ENCODE results near the gene NLRP7. TPM values are rescaled to one million over a fixed set of nuclear protein-coding genes. Genes with fewer than 3 reads are reported as not detected.

The NLRP7 gene
- polyA plus RNA-seq, 2 of the 4 experiments (the other 2 are of a cell fraction), result not detected

- TF ChIP-seq EHF (CRISPR knock-in tag; IDR thresholded peaks at IDR 0.05) (no peak), CEBPB (IDR thresholded peaks at IDR 0.05) (no peak), PBX3 (IDR thresholded peaks at IDR 0.05) (no peak), ZFP36 (IDR thresholded peaks at IDR 0.05; ENCODE audit: borderline replicate concordance, partially characterized antibody) (no peak), RFX5 (IDR thresholded peaks at IDR 0.05) (no peak), CBX8 (IDR thresholded peaks at IDR 0.05) (no peak), BHLHE40 (IDR thresholded peaks at IDR 0.05; ENCODE audit: low read depth, low read length) (no peak), NPAS2 (CRISPR knock-in tag; IDR thresholded peaks at IDR 0.05; ENCODE audit: borderline replicate concordance) (no peak)
Observed at GRCh38 chr19:54873990-54874389, 73.3 kb downstream of the NLRP7 start, which contains the start of gene FCAR (continued).

Small RNA genes lying within 50 kb of the gene (small RNA-seq; reads per million reads assigned to genes)
- gene AC011476.8, result 0 reads per million in 6 experiments

Other genes starting within 250 kb of the NLRP7 start
- not detected in 2 replicates for gene KIR3DL3, start 223.1 kb downstream of the NLRP7 start, polyA plus RNA-seq (2011; rRNA removed)
- not detected in 3 replicates for gene KIR3DL3, start 223.1 kb downstream of the NLRP7 start, polyA plus RNA-seq (2017; fragmentation: RNase III; extraction: RNeasy Plus Mini Kit Qiagen cat#74134 plus additional on column Dnase treatment)
- not detected in 2 replicates for gene KIR2DL3, start 209.0 kb downstream of the NLRP7 start, polyA plus RNA-seq (2011; rRNA removed)
- not detected in 3 replicates for gene KIR2DL3, start 209.0 kb downstream of the NLRP7 start, polyA plus RNA-seq (2017; fragmentation: RNase III; extraction: RNeasy Plus Mini Kit Qiagen cat#74134 plus additional on column Dnase treatment)
- gene KIR2DL1, start 177.7 kb downstream of the NLRP7 start, polyA plus RNA-seq (2011; rRNA removed), result not detected in 2 replicates
- not detected in 3 replicates for gene KIR2DL1, start 177.7 kb downstream of the NLRP7 start, polyA plus RNA-seq (2017; fragmentation: RNase III; extraction: RNeasy Plus Mini Kit Qiagen cat#74134 plus additional on column Dnase treatment)
- gene KIR2DL4, start 143.9 kb downstream of the NLRP7 start, polyA plus RNA-seq (2011; rRNA removed), result not detected in 2 replicates
- not detected in 3 replicates for gene KIR2DL4, start 143.9 kb downstream of the NLRP7 start, polyA plus RNA-seq (2017; fragmentation: RNase III; extraction: RNeasy Plus Mini Kit Qiagen cat#74134 plus additional on column Dnase treatment)
- not detected in 2 replicates for gene KIR3DL1, start 131.1 kb downstream of the NLRP7 start, polyA plus RNA-seq (2011; rRNA removed)
- gene KIR3DL1, start 131.1 kb downstream of the NLRP7 start, polyA plus RNA-seq (2017; fragmentation: RNase III; extraction: RNeasy Plus Mini Kit Qiagen cat#74134 plus additional on column Dnase treatment), result not detected in 3 replicates
- gene KIR2DS4, start 114.9 kb downstream of the NLRP7 start, polyA plus RNA-seq (2011; rRNA removed), result not detected in 2 replicates
- gene KIR2DS4, start 114.9 kb downstream of the NLRP7 start, polyA plus RNA-seq (2017; fragmentation: RNase III; extraction: RNeasy Plus Mini Kit Qiagen cat#74134 plus additional on column Dnase treatment), result not detected in 3 replicates
- not detected in 2 replicates for gene KIR3DL2, start 97.1 kb downstream of the NLRP7 start, polyA plus RNA-seq (2011; rRNA removed)
- gene KIR3DL2, start 97.1 kb downstream of the NLRP7 start, polyA plus RNA-seq (2017; fragmentation: RNase III; extraction: RNeasy Plus Mini Kit Qiagen cat#74134 plus additional on column Dnase treatment), result not detected in 3 replicates
- not detected in 2 replicates for gene FCAR, start 73.3 kb downstream of the NLRP7 start, polyA plus RNA-seq (2011; rRNA removed)
- not detected in 3 replicates for gene FCAR, start 73.3 kb downstream of the NLRP7 start, polyA plus RNA-seq (2017; fragmentation: RNase III; extraction: RNeasy Plus Mini Kit Qiagen cat#74134 plus additional on column Dnase treatment)
- not detected in 2 replicates for gene NCR1, start 41.4 kb downstream of the NLRP7 start, polyA plus RNA-seq (2011; rRNA removed)
- gene NCR1, start 41.4 kb downstream of the NLRP7 start, polyA plus RNA-seq (2017; fragmentation: RNase III; extraction: RNeasy Plus Mini Kit Qiagen cat#74134 plus additional on column Dnase treatment), result not detected in 3 replicates
- 53.3 and 83.2 TPM in 2 replicates for gene NLRP2, start 18.8 kb upstream of the NLRP7 start, polyA plus RNA-seq (2011; rRNA removed)
- gene NLRP2, start 18.8 kb upstream of the NLRP7 start, polyA plus RNA-seq (2017; fragmentation: RNase III; extraction: RNeasy Plus Mini Kit Qiagen cat#74134 plus additional on column Dnase treatment), result 37.2 to 40.8 TPM (median 38.8 TPM) in 3 replicates
- gene GP6, start 90.7 kb upstream of the NLRP7 start, polyA plus RNA-seq (2011; rRNA removed), result 0.08 and 0.17 TPM in 2 replicates
- gene GP6, start 90.7 kb upstream of the NLRP7 start, polyA plus RNA-seq (2017; fragmentation: RNase III; extraction: RNeasy Plus Mini Kit Qiagen cat#74134 plus additional on column Dnase treatment), result 0.08 to 0.12 TPM in 2 of 3 replicates, not detected in the other
- 10.6 and 10.7 TPM in 2 replicates for gene RDH13, start 115.6 kb upstream of the NLRP7 start, polyA plus RNA-seq (2011; rRNA removed)
- gene RDH13, start 115.6 kb upstream of the NLRP7 start, polyA plus RNA-seq (2017; fragmentation: RNase III; extraction: RNeasy Plus Mini Kit Qiagen cat#74134 plus additional on column Dnase treatment), result 11.3 to 13.0 TPM (median 12.8 TPM) in 3 replicates
- 3.8 and 5.3 TPM in 2 replicates for gene EPS8L1, start 128.3 kb upstream of the NLRP7 start, polyA plus RNA-seq (2011; rRNA removed)
- 3.5 to 3.8 TPM (median 3.7 TPM) in 3 replicates for gene EPS8L1, start 128.3 kb upstream of the NLRP7 start, polyA plus RNA-seq (2017; fragmentation: RNase III; extraction: RNeasy Plus Mini Kit Qiagen cat#74134 plus additional on column Dnase treatment)
- 18.0 and 22.0 TPM in 2 replicates for gene PPP1R12C, start 170.1 kb upstream of the NLRP7 start, polyA plus RNA-seq (2011; rRNA removed)
- 62.1 to 70.3 TPM (median 70.2 TPM) in 3 replicates for gene PPP1R12C, start 170.1 kb upstream of the NLRP7 start, polyA plus RNA-seq (2017; fragmentation: RNase III; extraction: RNeasy Plus Mini Kit Qiagen cat#74134 plus additional on column Dnase treatment)
- 73.0 and 140 TPM in 2 replicates for gene TNNT1, start 201.7 kb upstream of the NLRP7 start, polyA plus RNA-seq (2011; rRNA removed)
- 118 to 155 TPM (median 155 TPM) in 3 replicates for gene TNNT1, start 201.7 kb upstream of the NLRP7 start, polyA plus RNA-seq (2017; fragmentation: RNase III; extraction: RNeasy Plus Mini Kit Qiagen cat#74134 plus additional on column Dnase treatment)
- gene TNNI3, start 210.2 kb upstream of the NLRP7 start, polyA plus RNA-seq (2011; rRNA removed), result 4.0 and 7.8 TPM in 2 replicates
- gene TNNI3, start 210.2 kb upstream of the NLRP7 start, polyA plus RNA-seq (2017; fragmentation: RNase III; extraction: RNeasy Plus Mini Kit Qiagen cat#74134 plus additional on column Dnase treatment), result 6.2 to 7.2 TPM (median 6.5 TPM) in 3 replicates
- gene DNAAF3, start 219.1 kb upstream of the NLRP7 start, polyA plus RNA-seq (2011; rRNA removed), result 3.1 and 4.0 TPM in 2 replicates
- 3.7 to 5.4 TPM (median 5.3 TPM) in 3 replicates for gene DNAAF3, start 219.1 kb upstream of the NLRP7 start, polyA plus RNA-seq (2017; fragmentation: RNase III; extraction: RNeasy Plus Mini Kit Qiagen cat#74134 plus additional on column Dnase treatment)
- gene SYT5, start 232.8 kb upstream of the NLRP7 start, polyA plus RNA-seq (2011; rRNA removed), result 0.23 and 0.69 TPM in 2 replicates
- gene SYT5, start 232.8 kb upstream of the NLRP7 start, polyA plus RNA-seq (2017; fragmentation: RNase III; extraction: RNeasy Plus Mini Kit Qiagen cat#74134 plus additional on column Dnase treatment), result 0.43 to 0.65 TPM (median 0.63 TPM) in 3 replicates

Measured in A549 (cell line).